Neural progenitor cell (in vitro differentiated cells): ENCODE measurements around the gene FIGLA. TPM values are rescaled to one million over a fixed set of nuclear protein-coding genes. Genes with fewer than 3 reads are reported as not detected.

ENCODE experiments used
- DNase-seq: peaks from one replicate; pipeline ENCODE4 v3.0.0-alpha.2; 2016; ENCODE audit warnings: low spot score
- H2AFZ ChIP-seq: fragments of 200-600 bp; sonication (generic); replicated peaks from 2 replicates; pipeline ENCODE4 v1.6.1; 2016; ENCODE audit warnings: antibody characterized with exemption
- H3F3A ChIP-seq: fragments of 200-600 bp; sonication (generic); 2 replicates; pipeline ENCODE4 v1.6.1; 2016; ENCODE audit warnings: antibody characterized with exemption, low read depth
- H3K27ac ChIP-seq: fragments of 200-600 bp; sonication (generic); 2 replicates; pipeline ENCODE4 v1.5.1; 2016; ENCODE audit warnings: mild to moderate bottlenecking
- H3K27me3 ChIP-seq: fragments of 200-600 bp; sonication (generic); 2 replicates; pipeline ENCODE4 v1.6.1; 2016; ENCODE audit warnings: mild to moderate bottlenecking, moderate library complexity
- H3K36me3 ChIP-seq: fragments of 200-600 bp; sonication (generic); 2 replicates; pipeline ENCODE4 v1.5.1; 2016
- H3K4me1 ChIP-seq: fragments of 200-600 bp; sonication (generic); 2 replicates; pipeline ENCODE4 v1.6.1; 2016; ENCODE audit warnings: mixed run types
- H3K4me2 ChIP-seq: fragments of 200-600 bp; sonication (generic); 2 replicates; pipeline ENCODE4 v1.6.1; 2016
- H3K4me3 ChIP-seq: fragments of 200-600 bp; sonication (generic); 2 replicates; pipeline ENCODE4 v1.5.1; 2016
- H3K79me2 ChIP-seq: fragments of 200-600 bp; sonication (generic); 2 replicates; pipeline ENCODE4 v1.6.1; 2016; ENCODE audit warnings: low read depth
- H3K9ac ChIP-seq: fragments of 200-600 bp; sonication (generic); 2 replicates; pipeline ENCODE4 v1.6.1; 2016
- H3K9me3 ChIP-seq: fragments of 200-600 bp; sonication (generic); 2 replicates; pipeline ENCODE4 v1.5.1; 2016; ENCODE audit warnings: low read depth
- H4K20me1 ChIP-seq: fragments of 200-600 bp; sonication (generic); 2 replicates; pipeline ENCODE4 v1.6.1; 2016; ENCODE audit warnings: low read depth
- H3K27ac Mint-ChIP-seq: 3 replicates; pipeline ENCODE4 v1.8.0; 2021; ENCODE audit warnings: mixed read lengths
- H3K27me3 Mint-ChIP-seq: 2 replicates; pipeline ENCODE4 v1.8.0; 2022; ENCODE audit warnings: low read depth, mild to moderate bottlenecking, inconsistent platforms, moderate library complexity, mixed read lengths; ENCODE audit not compliant: insufficient read depth
- H3K36me3 Mint-ChIP-seq: 3 replicates; pipeline ENCODE4 v1.8.0; 2021; ENCODE audit warnings: mixed read lengths
- H3K4me1 Mint-ChIP-seq: 3 replicates; pipeline ENCODE4 v1.8.0; 2021; ENCODE audit warnings: mixed read lengths
- H3K4me3 Mint-ChIP-seq: 3 replicates; pipeline ENCODE4 v1.8.0; 2021; ENCODE audit warnings: mild to moderate bottlenecking, moderate library complexity, mixed read lengths
- H3K9me3 Mint-ChIP-seq: 3 replicates; pipeline ENCODE4 v1.8.0; 2020; ENCODE audit warnings: mixed read lengths
- CTCF ChIP-seq: fragments of 200-600 bp; sonication (generic); IDR thresholded peaks from 2 replicates; pipeline ENCODE4 v1.5.1; 2017; ENCODE audit warnings: antibody characterized with exemption, mild to moderate bottlenecking
- EZH2 ChIP-seq: fragments of 200-600 bp; sonication (generic); IDR thresholded peaks from 2 replicates; pipeline ENCODE4 v1.6.1; 2017; ENCODE audit warnings: antibody characterized with exemption, mild to moderate bottlenecking, moderate library complexity
- EZH2phosphoT487 ChIP-seq: fragments of 200-600 bp; sonication (generic); IDR thresholded peaks from 2 replicates; pipeline ENCODE4 v1.6.1; 2017; ENCODE audit warnings: antibody characterized with exemption
- total RNA-seq: library from RNA; depleted of rRNA; stranded (reverse); fragments of >200 nt; gene quantifications from 2 replicates; pipeline ENCODE4 v1.2.3, GENCODE V29; 2015; ENCODE audit warnings: low replicate concordance

FIGLA gene
- total RNA-seq, 1 donor from 2014 or later: not detected

- no peaks in the 10 kb centered on the region for H3K36me3 ChIP-seq
- no peak overlapping the region for H2AFZ ChIP-seq
- no peak overlapping the region for H3K27ac ChIP-seq
- Mint-ChIP-seq H3K9me3 (no peaks in the 10 kb centered on the region), H3K36me3 (no peaks in the 10 kb centered on the region), H3K4me1 (no peaks in the 10 kb centered on the region), H3K27me3 (peaks cover 12% of the 10 kb centered on the region), H3K4me3 (no peak overlapping the region), H3K27ac (no peak overlapping the region)
- no peak overlapping the region for H3K4me3 ChIP-seq
- no peak overlapping the region for H3K4me2 ChIP-seq
- peaks cover 3% of the 10 kb centered on the region for H3K4me1 ChIP-seq
- H3K9ac ChIP-seq: no peak overlapping the region
- TF ChIP-seq EZH2phosphoT487 (no peak), EZH2 (no peak), CTCF (no peak)
- no peaks in the 10 kb centered on the region for H3K9me3 ChIP-seq
- H3F3A ChIP-seq: no peaks in the 10 kb centered on the region
- no peak for DNase-seq
- no peaks in the 10 kb centered on the region for H3K79me2 ChIP-seq
- no peaks in the 10 kb centered on the region for H3K27me3 ChIP-seq
- no peaks in the 10 kb centered on the region for H4K20me1 ChIP-seq
Measured at GRCh38 chr2:70827388-70827787, 36.9 kb upstream of the FIGLA start.

DNA sequence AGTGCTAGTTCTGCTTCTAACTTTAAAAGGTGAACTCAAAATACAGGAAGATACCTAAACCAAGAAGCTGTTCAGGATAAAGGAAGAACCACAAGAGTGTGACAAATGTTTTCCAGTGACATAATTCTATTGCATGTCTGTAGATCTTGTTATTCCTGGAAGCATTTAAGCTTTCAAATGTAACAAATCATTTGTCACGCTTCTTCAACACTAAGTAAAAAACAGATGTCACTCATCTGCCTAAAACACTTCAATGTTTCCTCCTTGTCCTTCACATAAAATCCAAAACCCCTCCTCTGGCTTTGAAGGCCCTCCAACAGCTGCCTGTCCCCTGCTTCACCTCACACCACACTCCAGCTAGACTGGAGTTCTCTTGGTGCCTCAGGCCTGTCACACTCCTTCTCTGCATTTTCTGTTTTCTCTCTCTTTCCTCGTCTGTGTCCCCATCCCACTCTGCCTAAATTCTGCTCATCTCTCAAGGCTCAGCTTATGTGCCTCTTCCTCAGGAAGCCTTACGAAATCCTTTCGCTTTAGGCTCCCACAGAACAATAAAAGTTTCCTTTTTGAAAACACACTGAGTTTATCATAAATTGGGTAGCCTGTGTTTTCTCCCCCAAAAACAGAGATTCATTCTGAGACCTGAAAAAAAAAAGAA, 36.4 kb upstream of the FIGLA start:
- Histone ChIP-seq H3K4me1 (peaks cover 3% of the 10 kb centered on the region), H3F3A (no peaks in the 10 kb centered on the region), H3K9me3 (no peaks in the 10 kb centered on the region), H3K4me2 (no peak overlapping the region), H3K4me3 (no peak overlapping the region), H3K27me3 (no peaks in the 10 kb centered on the region), H3K27ac (no peak overlapping the region), H3K9ac (no peak overlapping the region), H3K36me3 (no peaks in the 10 kb centered on the region), H2AFZ (no peak overlapping the region), H3K79me2 (no peaks in the 10 kb centered on the region), H4K20me1 (no peaks in the 10 kb centered on the region)
- H3K36me3 Mint-ChIP-seq: no peaks in the 10 kb centered on the region
- no peak for DNase-seq
- H3K9me3 Mint-ChIP-seq: no peaks in the 10 kb centered on the region
- no peak overlapping the region for H3K27ac Mint-ChIP-seq
- peaks cover 12% of the 10 kb centered on the region for H3K27me3 Mint-ChIP-seq
- TF ChIP-seq EZH2phosphoT487 (no peak), CTCF (no peak), EZH2 (no peak)
- H3K4me3 Mint-ChIP-seq: no peak overlapping the region
- H3K4me1 Mint-ChIP-seq: no peaks in the 10 kb centered on the region

DNA sequence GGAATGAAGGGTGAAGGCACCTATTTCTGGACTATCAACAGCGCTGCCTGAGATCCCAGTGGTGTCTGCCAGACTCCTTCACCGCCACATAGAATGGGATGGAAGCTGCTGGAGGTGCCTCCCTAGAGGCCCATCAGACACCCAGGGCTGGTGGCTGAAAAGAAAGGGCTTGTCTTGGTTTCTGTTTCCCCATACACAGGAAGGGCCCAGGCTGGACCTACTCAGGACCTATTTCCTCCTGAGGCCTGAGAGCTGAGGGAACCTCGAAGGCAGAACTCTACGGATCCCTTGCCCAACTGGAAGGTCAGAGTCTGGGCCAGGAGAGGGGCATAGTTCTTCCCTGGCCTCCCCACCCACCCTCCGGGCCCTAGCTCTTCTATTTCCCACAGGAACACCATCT, 32.8 kb upstream of the FIGLA start:
- Mint-ChIP-seq H3K9me3 (no peaks in the 10 kb centered on the region), H3K4me3 (no peak overlapping the region), H3K27me3 (peaks cover 8% of the 10 kb centered on the region), H3K4me1 (no peaks in the 10 kb centered on the region), H3K36me3 (no peaks in the 10 kb centered on the region), H3K27ac (no peak overlapping the region)
- no peak for DNase-seq
- Histone ChIP-seq H3K79me2 (no peaks in the 10 kb centered on the region), H3K27me3 (no peaks in the 10 kb centered on the region), H3K36me3 (no peaks in the 10 kb centered on the region), H3K9ac (no peak overlapping the region), H3F3A (no peaks in the 10 kb centered on the region), H2AFZ (no peak overlapping the region), H3K4me3 (no peak overlapping the region), H3K4me1 (no peaks in the 10 kb centered on the region), H3K9me3 (no peaks in the 10 kb centered on the region), H4K20me1 (no peaks in the 10 kb centered on the region), H3K4me2 (no peak overlapping the region), H3K27ac (no peak overlapping the region)
- no peak for TF ChIP-seq EZH2phosphoT487
- TF ChIP-seq CTCF: no peak
- no peak for TF ChIP-seq EZH2
